SK-N-SH treated with all-trans-retinoic acid at 6 μM for 48 hours (cell line): Measurements from ENCODE around the gene CYP2R1.
"Not testable (repeated sequence)": the region's sequence is repeated elsewhere in the genome, so short reads cannot be mapped to it uniquely, and the experiment has no call there.

Experiments used
- ATAC-seq: fragments of 200-7000 bp; cut with Tn5 transposase; 3 replicates; pipeline ENCODE4 v1.9.1; 2020; ENCODE audit warnings: mild to moderate bottlenecking, moderate library complexity
- ARNTL ChIP-seq: fragments of 450-650 bp; formaldehyde crosslinking; IDR thresholded peaks from 2 replicates; pipeline ENCODE4 v1.5.0; 2020; ENCODE audit warnings: low read depth, mild to moderate bottlenecking, moderate library complexity, borderline replicate concordance
- ESRRG ChIP-seq: fragments of 250-450 bp; sonication (Bioruptor Pico); IDR thresholded peaks from 2 replicates; pipeline ENCODE4 v1.6.1; 2021; ENCODE audit warnings: mild to moderate bottlenecking
- GLIS3 ChIP-seq: fragments of 250-450 bp; sonication (Bioruptor Pico); IDR thresholded peaks from 2 replicates; pipeline ENCODE4 v1.5.0; 2020; ENCODE audit warnings: mild to moderate bottlenecking, moderate library complexity
- ISL1 ChIP-seq: fragments of 250-450 bp; sonication (Bioruptor Pico); IDR thresholded peaks from 2 replicates; pipeline ENCODE4 v2.1.2; 2022; ENCODE audit warnings: mild to moderate bottlenecking, moderate library complexity
- PPARA ChIP-seq: fragments of 250-450 bp; sonication (Bioruptor Pico); IDR thresholded peaks from 2 replicates; pipeline ENCODE4 v1.5.0; 2020; ENCODE audit warnings: mild to moderate bottlenecking, borderline replicate concordance
- RARB ChIP-seq: fragments of 250-450 bp; sonication (Bioruptor Pico); IDR thresholded peaks from 2 replicates; pipeline ENCODE4 v1.8.0; 2021; ENCODE audit warnings: mild to moderate bottlenecking, moderate library complexity
- SNAI2 ChIP-seq: fragments of 250-450 bp; sonication (Bioruptor Pico); IDR thresholded peaks from 2 replicates; pipeline ENCODE4 v1.5.0; 2020; ENCODE audit warnings: mild to moderate bottlenecking, moderate library complexity
- TCF4 ChIP-seq: fragments of 250-450 bp; sonication (Bioruptor Pico); IDR thresholded peaks from 2 replicates; pipeline ENCODE4 v1.8.0; 2021; ENCODE audit warnings: mild to moderate bottlenecking, moderate library complexity, borderline replicate concordance
- TOX ChIP-seq: fragments of 250-450 bp; sonication (Bioruptor Pico); IDR thresholded peaks from 2 replicates; pipeline ENCODE4 v1.8.0; 2021; ENCODE audit warnings: mild to moderate bottlenecking, moderate library complexity, borderline replicate concordance
- ZC3H10 ChIP-seq: fragments of 250-450 bp; sonication (Bioruptor Pico); IDR thresholded peaks from 2 replicates; pipeline ENCODE4 v1.5.1; 2021; ENCODE audit warnings: mild to moderate bottlenecking, moderate library complexity
- ZFP3 ChIP-seq: fragments of 250-450 bp; sonication (Bioruptor Pico); IDR thresholded peaks from 2 replicates; pipeline ENCODE4 v1.5.0; 2020; ENCODE audit warnings: mild to moderate bottlenecking, moderate library complexity
- TF ChIP-seq, protein P1 (sequence below): fragments of 250-450 bp; sonication (Bioruptor Pico); IDR thresholded peaks from 2 replicates; pipeline ENCODE4 v1.5.1; 2020; ENCODE audit warnings: low read depth, mild to moderate bottlenecking, moderate library complexity
- TF ChIP-seq, protein P2 (sequence below): fragments of 250-450 bp; sonication (Bioruptor Pico); IDR thresholded peaks from 2 replicates; pipeline ENCODE4 v1.8.0; 2020; ENCODE audit warnings: mild to moderate bottlenecking, moderate library complexity, borderline replicate concordance
- TF ChIP-seq, protein P3 (sequence below): fragments of 250-450 bp; sonication (Bioruptor Pico); IDR thresholded peaks from 2 replicates; pipeline ENCODE4 v1.5.0; 2020; ENCODE audit warnings: mild to moderate bottlenecking, moderate library complexity
- TF ChIP-seq, protein P4 (sequence below): fragments of 250-450 bp; sonication (Bioruptor Pico); IDR thresholded peaks from 2 replicates; pipeline ENCODE4 v1.5.1; 2021; ENCODE audit warnings: mild to moderate bottlenecking, moderate library complexity

The CYP2R1 gene

DNA sequence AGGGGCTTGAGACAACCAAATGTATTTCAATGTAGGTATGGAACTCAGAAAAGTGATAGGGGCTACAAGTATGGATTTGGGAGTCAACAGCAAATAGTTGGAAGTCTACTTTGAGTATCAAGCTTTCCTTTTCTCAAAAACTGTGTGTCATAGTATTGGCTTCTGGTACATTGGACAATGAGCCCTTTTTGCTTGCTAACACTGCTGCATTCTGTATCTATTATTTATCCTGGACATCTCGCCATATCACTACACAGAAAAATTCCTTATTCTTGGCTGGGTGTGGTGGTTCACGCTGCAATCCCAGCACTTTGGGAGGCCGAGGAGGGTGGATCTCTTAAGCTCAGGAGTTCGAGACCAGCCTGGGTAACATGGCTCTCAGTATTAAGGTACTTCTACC, 18.4 kb downstream of the CYP2R1 start:
- TF ChIP-seq ESRRG (no peak), ZC3H10 (CRISPR knock-in tag) (no peak), ZFP3 (CRISPR knock-in tag) (no peak), TCF4 (CRISPR knock-in tag) (no peak), ISL1 (CRISPR knock-in tag) (no peak)
- TF ChIP-seq, protein P1, sequence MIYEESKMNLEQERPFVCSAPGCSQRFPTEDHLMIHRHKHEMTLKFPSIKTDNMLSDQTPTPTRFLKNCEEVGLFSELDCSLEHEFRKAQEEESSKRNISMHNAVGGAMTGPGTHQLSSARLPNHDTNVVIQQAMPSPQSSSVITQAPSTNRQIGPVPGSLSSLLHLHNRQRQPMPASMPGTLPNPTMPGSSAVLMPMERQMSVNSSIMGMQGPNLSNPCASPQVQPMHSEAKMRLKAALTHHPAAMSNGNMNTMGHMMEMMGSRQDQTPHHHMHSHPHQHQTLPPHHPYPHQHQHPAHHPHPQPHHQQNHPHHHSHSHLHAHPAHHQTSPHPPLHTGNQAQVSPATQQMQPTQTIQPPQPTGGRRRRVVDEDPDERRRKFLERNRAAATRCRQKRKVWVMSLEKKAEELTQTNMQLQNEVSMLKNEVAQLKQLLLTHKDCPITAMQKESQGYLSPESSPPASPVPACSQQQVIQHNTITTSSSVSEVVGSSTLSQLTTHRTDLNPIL (CRISPR knock-in tag): no peak
- TF ChIP-seq, protein P2, sequence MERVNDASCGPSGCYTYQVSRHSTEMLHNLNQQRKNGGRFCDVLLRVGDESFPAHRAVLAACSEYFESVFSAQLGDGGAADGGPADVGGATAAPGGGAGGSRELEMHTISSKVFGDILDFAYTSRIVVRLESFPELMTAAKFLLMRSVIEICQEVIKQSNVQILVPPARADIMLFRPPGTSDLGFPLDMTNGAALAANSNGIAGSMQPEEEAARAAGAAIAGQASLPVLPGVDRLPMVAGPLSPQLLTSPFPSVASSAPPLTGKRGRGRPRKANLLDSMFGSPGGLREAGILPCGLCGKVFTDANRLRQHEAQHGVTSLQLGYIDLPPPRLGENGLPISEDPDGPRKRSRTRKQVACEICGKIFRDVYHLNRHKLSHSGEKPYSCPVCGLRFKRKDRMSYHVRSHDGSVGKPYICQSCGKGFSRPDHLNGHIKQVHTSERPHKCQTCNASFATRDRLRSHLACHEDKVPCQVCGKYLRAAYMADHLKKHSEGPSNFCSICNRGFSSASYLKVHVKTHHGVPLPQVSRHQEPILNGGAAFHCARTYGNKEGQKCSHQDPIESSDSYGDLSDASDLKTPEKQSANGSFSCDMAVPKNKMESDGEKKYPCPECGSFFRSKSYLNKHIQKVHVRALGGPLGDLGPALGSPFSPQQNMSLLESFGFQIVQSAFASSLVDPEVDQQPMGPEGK (CRISPR knock-in tag): no peak
- TF ChIP-seq, protein P3, sequence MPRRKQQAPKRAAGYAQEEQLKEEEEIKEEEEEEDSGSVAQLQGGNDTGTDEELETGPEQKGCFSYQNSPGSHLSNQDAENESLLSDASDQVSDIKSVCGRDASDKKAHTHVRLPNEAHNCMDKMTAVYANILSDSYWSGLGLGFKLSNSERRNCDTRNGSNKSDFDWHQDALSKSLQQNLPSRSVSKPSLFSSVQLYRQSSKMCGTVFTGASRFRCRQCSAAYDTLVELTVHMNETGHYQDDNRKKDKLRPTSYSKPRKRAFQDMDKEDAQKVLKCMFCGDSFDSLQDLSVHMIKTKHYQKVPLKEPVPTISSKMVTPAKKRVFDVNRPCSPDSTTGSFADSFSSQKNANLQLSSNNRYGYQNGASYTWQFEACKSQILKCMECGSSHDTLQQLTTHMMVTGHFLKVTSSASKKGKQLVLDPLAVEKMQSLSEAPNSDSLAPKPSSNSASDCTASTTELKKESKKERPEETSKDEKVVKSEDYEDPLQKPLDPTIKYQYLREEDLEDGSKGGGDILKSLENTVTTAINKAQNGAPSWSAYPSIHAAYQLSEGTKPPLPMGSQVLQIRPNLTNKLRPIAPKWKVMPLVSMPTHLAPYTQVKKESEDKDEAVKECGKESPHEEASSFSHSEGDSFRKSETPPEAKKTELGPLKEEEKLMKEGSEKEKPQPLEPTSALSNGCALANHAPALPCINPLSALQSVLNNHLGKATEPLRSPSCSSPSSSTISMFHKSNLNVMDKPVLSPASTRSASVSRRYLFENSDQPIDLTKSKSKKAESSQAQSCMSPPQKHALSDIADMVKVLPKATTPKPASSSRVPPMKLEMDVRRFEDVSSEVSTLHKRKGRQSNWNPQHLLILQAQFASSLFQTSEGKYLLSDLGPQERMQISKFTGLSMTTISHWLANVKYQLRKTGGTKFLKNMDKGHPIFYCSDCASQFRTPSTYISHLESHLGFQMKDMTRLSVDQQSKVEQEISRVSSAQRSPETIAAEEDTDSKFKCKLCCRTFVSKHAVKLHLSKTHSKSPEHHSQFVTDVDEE (CRISPR knock-in tag): no peak
- TF ChIP-seq, protein P4, sequence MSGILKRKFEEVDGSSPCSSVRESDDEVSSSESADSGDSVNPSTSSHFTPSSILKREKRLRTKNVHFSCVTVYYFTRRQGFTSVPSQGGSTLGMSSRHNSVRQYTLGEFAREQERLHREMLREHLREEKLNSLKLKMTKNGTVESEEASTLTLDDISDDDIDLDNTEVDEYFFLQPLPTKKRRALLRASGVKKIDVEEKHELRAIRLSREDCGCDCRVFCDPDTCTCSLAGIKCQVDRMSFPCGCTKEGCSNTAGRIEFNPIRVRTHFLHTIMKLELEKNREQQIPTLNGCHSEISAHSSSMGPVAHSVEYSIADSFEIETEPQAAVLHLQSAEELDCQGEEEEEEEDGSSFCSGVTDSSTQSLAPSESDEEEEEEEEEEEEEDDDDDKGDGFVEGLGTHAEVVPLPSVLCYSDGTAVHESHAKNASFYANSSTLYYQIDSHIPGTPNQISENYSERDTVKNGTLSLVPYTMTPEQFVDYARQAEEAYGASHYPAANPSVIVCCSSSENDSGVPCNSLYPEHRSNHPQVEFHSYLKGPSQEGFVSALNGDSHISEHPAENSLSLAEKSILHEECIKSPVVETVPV (CRISPR knock-in tag): no peak
- TF ChIP-seq, all 23 proteins: peak for 0
- ATAC-seq: no peak

DNA sequence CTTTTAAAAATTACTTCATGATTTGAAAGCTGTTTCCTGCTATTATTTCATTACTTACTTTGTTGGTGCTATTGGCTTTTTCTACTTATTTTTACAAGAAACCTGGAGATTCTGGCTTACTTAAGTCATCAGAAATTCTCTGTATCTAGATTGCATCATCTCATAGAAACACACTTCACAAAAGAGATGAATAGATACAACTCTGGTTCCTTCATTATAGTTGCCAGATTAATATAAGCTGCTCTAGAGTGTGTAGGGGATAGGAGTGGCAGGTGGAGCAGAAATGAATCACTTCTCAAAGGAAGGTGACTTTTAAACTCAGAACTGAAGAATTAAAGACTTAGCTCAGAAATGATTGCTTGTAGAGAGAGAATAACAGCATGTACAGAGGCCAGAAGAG, 20.0 kb downstream of the CYP2R1 start:
- no peak for TF ChIP-seq SNAI2
- no peak for TF ChIP-seq ARNTL
- no peak for TF ChIP-seq PPARA (CRISPR knock-in tag)
- no peak for ATAC-seq

DNA sequence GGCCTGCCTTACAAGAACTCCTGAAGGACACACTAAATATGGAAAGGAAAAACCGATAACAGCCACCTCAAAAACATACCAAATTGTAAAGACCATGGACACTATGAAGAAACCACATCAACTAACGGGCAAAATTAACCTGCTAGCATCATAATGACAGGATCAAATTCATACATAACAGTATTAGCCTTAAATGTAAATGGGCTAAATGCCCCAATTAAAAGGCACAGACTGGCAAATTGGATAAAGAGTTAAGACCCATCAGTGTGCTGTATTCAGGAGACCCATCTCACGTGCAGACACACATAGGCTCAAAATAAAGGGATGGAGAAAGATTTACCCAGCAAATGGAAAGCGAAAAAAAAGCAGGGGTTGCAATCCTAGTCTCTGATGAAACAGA, 28.3 kb downstream of the CYP2R1 start:
- not testable (repeated sequence) for ATAC-seq

DNA sequence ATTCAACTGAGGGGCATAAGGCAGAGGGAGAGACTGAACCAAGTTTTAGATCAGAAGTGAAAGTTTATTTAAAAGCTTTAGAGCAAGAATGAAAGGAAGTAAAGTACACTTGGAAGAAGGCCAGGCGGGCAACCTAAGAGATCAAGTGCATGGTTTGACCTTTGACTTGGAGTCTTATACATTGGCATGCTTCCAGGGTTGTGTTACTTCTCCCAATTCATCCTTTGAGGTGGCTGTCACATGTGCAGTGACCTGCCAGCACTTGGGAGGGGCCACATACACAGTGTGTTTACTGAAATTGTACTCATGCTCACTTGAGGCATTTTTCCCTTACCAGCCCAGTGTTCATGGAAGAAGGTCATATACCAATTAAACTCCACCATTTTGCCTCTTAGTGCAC, 30.4 kb downstream of the CYP2R1 start:
- TF ChIP-seq, protein P3 (CRISPR knock-in tag): no peak
- no peak for TF ChIP-seq SNAI2
- TF ChIP-seq, protein P2 (CRISPR knock-in tag): no peak
- TF ChIP-seq ISL1 (CRISPR knock-in tag): no peak
- no peak for ATAC-seq

DNA sequence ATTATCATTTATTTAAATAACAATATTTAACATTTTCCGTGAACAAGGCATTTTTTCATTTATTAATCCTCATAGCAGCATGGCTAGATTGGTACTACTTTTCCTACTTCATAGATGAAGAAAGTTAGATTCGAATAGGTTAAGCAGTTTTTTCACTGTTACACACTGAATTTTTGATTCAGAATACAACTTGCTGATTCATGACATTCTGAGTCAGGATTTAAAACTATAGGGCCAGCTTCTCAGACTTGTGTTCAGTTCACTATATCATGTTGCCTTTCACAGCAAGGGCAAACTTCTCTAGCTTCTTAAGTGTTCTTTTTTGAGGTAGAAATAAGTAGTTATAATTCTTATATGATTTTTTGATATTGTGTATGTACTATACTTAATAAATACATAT, 31.5 kb downstream of the CYP2R1 start:
- TF ChIP-seq SNAI2: no peak
- no peak for TF ChIP-seq TOX (CRISPR knock-in tag)
- TF ChIP-seq, protein P3 (CRISPR knock-in tag): no peak
- no peak for TF ChIP-seq ZFP3 (CRISPR knock-in tag)
- no peak for TF ChIP-seq GLIS3
- no peak for TF ChIP-seq ARNTL
- no peak for TF ChIP-seq ISL1 (CRISPR knock-in tag)
- TF ChIP-seq RARB: no peak
- no peak for TF ChIP-seq ESRRG
- TF ChIP-seq, protein P4 (CRISPR knock-in tag): no peak
- no peak for ATAC-seq
